HG02610 (cell line): ENCODE measurements around the gene ZFYVE26.
"Not testable (repeated sequence)": the region's sequence is repeated elsewhere in the genome, so short reads cannot be mapped to it uniquely, and the experiment has no call there.

ENCODE experiments used
- ATAC-seq: cut with Tn5 transposase; IDR thresholded peaks from one replicate; pipeline ENCODE4 v1.9.1; 2021; ENCODE audit warnings: mild to moderate bottlenecking, moderate library complexity; ENCODE audit not compliant: unreplicated experiment

Gene ZFYVE26

DNA sequence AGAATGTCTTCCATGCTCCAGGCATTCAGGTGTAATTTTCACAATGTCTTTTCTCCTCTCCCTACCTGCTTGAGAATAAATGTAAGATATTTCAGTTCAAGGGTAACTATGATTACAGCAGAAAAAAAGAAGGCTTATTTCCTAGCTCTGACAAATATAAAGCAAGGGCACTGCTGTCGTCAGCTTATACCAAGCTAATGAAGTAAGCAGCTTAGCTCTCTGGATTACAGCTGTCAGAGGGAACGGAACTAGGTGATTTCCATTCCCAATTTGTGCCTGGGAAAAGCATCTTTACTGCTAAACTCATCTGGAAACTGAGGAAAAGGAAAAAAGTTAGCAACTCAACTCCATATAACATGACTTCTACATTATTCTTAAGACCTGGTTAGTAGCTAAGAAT is 56.5 kb downstream of the ZFYVE26 start:
- no peak for ATAC-seq

GRCh38 chr14:67757175-67757574 is 59.2 kb downstream of the ZFYVE26 start:
- ATAC-seq: no peak

DNA sequence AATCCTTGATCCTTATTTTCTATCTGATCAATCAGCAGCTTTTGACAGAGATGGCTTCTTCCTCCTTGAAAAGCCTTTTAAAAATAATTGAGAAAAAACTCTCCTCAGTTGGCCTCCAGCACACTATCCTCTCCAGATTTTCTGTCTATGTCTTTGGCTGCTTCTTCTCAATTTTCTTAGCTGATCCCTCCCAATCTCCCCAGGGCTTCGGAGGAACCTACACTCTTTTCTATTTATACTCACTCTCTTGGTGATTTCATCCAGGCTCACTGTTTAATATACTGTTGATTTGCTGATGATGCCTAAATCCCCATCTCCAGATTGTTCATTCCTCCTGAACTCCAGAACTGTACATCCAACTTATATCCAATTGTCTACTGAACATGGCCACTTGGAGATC is 59.9 kb downstream of the ZFYVE26 start:
- ATAC-seq: no peak

GRCh38 chr14:67749341-67750084 is 66.9 kb downstream of the ZFYVE26 start:
- ATAC-seq: no peak

- ATAC-seq: no peak
These were observed 68.1 kb downstream of the ZFYVE26 start for GRCh38 chr14:67748312-67748711.

GRCh38 chr14:67746927-67747326 is 69.5 kb downstream of the ZFYVE26 start:
- ATAC-seq: peak; percentile 74

DNA sequence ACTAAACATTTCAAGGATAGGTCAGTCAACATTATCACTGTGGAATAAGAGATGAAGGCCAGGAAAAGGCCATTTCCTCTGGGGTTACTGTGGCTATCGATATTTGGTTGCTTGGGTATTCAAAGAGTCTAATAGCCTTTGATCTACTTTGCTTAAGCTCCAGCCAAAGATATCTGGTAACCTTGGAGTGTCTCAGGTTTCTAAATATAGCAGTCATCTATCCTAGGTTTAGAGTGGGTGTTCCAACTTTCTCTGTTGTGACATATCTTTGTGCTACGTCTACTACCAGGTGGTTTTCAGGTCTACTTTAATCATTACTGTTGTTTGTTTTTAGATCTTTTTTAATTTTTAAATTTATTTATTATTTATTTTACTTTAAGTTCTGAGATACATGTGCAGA is 72.3 kb downstream of the ZFYVE26 start:
- no peak for ATAC-seq

DNA sequence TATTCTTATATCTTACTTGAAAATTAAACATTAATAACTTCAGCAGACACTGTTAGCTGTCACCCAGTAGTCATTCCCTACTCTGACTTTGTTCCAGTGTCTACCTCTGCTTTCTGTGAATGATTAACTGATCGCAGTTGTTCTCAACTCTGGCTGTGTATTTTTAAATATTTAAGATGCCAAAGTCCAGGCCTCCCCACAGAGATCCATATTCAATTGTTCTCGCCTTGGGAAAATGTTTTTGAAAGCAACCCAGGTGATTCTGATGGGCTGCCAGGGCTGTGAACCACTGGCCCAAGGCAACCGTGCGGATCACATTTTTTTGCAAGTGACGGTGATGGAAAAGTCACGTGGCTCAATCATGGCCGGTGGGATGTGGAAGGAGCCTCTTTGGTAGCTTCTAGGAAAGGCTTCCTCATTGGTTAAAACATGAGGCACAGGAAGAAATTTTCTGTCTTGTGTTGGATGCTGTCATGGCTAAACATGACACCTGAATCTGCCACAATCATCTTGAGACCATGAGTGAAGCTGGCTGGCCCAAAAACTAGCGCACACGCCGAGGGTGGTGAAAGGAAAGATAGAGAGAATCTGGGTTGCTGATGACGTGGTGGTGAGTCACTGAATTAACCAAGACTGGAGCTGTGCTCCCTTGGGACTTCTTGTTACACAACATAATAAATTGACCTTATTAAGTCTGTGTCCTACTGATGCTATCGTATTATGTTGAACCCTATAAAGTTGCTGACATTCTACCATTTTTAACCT is 77.5 kb downstream of the ZFYVE26 start:
- ATAC-seq: no peak

DNA sequence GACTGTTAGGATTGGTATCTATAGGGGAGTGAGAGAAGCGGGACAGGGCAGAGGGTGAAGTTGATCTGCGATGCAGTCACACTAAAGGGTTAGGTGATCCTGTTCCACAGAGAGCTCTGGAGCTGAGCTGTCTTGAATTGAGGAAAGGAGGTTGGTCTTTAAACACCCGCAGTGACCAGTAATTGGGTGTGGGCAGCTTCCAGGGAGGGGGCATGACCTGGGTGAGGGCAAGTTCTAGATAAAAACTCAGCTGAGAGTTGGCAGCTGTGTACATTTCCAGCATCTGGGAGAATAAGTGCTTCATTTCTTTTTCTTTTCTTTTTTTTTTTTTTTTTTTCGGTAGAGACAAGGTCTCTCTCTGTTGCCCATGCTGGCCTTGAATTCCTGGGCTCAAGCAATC is 79.6 kb downstream of the ZFYVE26 start:
- no peak for ATAC-seq

DNA sequence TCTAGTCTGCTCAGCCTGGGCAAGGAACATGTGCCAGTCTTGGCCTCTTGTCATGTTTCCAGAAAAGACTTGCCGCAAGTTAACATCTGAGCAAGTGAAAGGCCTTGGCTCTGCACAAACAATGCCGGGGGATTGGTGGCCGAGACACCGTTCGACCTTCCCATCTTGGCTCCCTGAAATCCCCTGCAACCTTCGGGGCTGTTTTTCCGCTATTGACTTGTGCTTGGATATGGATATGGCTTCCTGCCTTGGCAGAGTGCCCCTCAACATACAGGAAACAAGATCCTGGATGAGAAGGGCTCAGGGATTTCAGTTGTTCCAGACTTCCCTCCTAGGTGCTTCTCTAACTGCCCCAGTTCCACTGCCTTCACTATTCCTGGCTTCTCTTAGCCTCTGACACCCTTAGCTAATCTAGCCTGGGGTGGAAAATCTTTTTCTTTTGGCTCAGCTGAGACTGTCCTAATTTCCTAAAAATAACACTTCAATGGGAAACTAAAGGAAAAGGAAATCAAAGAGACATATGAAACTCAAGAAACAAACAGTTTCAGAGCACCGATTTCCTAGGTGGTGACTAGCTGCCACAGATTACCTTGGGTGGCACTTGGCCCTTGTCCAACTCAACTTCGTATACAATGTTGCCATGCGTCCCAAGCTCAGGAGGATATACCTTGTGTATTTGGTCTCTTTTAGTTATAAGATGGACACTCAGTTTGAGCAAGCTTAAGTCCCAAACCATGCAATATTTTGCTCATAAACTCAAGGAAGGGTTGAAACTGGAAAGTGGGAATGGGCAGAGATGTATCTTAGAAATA is 80.8 kb downstream of the ZFYVE26 start:
- ATAC-seq: no peak

GRCh38 chr14:67734675-67735074 is 81.7 kb downstream of the ZFYVE26 start:
- ATAC-seq: no peak

DNA sequence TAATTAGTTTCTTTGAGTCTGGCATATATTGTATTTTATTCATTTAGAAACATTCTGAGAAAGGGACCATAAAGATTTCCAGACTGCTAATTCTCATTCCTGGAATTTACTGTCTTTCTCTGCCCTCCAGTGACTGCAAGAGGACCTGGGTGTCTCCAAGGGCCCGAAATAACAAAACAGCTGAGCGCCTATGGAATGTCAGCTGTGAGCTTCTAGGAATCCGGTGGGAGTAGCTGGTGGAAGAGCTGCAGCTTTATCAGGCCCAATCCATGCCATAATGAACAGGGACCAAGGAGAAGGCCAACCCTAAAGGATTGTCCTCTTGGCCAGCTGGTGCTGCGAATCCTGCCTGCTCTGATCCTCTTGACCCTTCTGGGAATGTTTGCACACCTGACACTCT is 82.8 kb downstream of the ZFYVE26 start:
- ATAC-seq: no peak

- no peak for ATAC-seq
These were observed 87.1 kb downstream of the ZFYVE26 start for GRCh38 chr14:67729072-67729885.

DNA sequence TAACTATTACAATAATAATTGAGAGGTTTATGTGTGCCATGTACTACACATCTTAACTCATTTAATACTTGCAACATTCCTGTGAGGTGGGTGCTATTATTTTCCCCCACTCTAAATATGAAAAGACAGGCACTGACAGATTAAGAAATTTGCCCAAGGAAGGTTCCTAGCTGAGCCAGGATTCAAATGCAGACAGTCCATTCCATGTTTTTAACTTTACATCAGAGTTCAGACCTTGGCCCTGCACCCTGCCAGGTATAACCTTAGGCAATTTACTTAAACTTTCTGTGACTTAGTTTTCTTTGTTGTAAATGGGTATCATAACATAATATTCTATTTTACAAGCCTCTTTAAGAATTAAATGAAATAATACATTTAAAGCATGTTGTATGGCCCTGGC is 88.1 kb downstream of the ZFYVE26 start:
- no peak for ATAC-seq

GRCh38 chr14:67727361-67727760 is 89.0 kb downstream of the ZFYVE26 start:
- ATAC-seq: no peak

GRCh38 chr14:67725171-67725570 is 91.2 kb downstream of the ZFYVE26 start:
- no peak for ATAC-seq

- no peak for ATAC-seq
These were observed 94.1 kb downstream of the ZFYVE26 start for GRCh38 chr14:67722293-67722692.

- no peak for ATAC-seq
These were observed 94.5 kb downstream of the ZFYVE26 start for GRCh38 chr14:67721875-67722274.

- ATAC-seq: no peak
These were observed 96.5 kb downstream of the ZFYVE26 start for GRCh38 chr14:67719866-67720265.

DNA sequence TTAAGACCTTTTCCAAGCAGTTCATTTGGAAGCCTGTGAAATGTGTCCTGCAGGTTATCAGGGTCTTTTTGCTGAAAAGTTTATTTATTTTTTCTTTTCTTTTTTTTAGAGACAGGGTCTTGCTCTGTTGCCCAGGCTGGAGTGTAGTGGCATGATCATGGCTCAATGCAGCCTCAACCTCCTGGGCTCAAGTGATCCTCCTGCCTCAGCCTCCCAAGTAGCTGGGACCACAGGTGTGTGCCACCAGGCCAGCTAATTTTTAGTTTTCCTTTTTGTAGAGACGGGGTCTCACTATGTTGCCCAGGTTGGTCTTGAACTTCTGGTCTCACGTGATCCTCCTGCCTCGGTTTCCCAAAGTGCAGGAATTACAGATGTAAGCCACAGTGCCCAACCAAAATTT is 97.0 kb downstream of the ZFYVE26 start:
- ATAC-seq: not testable (repeated sequence)

GRCh38 chr14:67718265-67718664 is 98.1 kb downstream of the ZFYVE26 start:
- ATAC-seq: no peak
